GM21717 (cell line): ENCODE measurements around the gene PLEKHN1.
A peak's percentile ranks its signal among the peaks of the same experiment; 100 is the strongest.

Experiments used
- ATAC-seq: cut with Tn5 transposase; IDR thresholded peaks from one replicate; pipeline ENCODE4 v1.9.1; 2021; ENCODE audit warnings: mild to moderate bottlenecking, moderate library complexity; ENCODE audit not compliant: unreplicated experiment

Gene PLEKHN1

DNA sequence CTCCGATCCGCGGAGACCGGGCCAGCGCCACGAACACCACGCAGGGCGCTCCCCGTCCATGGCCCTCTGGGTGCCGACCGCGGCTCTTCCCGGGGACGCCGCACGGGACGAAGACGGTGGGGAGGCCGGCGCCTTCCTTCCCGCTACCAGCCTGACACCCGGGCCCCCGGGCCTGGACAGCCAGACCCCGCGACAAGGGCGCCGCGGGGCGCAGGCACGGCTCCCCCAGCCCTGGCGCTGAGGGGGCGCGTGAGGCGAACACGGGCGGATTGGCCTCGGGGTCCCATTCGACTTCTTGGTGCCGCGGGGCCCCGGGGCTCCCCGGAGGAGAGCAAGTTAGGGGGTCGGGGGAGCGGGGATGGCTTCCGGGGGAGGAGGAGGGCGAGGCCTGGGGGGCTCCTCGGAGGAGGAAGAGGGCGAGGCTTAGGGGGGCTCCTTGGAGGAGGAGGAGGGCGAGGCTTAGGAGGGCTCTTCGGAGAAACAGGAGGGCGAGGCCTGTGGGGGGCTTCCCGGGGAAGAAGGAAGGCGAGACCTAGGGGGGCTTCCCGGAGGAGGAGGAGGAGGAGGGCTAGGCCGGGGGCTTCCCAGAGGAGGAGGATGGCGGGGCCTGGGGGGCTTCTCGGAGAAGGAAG, 6.4 kb upstream of the PLEKHN1 start:
- no peak for ATAC-seq

- peak; percentile 51 for ATAC-seq
These were observed 5.7 kb upstream of the PLEKHN1 start, which contains the start of gene KLHL17 for GRCh38 chr1:960363-961131. Gene KLHL17, plus strand, starts transcription at chr1:960584. Its CDS starts 110 bp downstream, at chr1:960694.

DNA sequence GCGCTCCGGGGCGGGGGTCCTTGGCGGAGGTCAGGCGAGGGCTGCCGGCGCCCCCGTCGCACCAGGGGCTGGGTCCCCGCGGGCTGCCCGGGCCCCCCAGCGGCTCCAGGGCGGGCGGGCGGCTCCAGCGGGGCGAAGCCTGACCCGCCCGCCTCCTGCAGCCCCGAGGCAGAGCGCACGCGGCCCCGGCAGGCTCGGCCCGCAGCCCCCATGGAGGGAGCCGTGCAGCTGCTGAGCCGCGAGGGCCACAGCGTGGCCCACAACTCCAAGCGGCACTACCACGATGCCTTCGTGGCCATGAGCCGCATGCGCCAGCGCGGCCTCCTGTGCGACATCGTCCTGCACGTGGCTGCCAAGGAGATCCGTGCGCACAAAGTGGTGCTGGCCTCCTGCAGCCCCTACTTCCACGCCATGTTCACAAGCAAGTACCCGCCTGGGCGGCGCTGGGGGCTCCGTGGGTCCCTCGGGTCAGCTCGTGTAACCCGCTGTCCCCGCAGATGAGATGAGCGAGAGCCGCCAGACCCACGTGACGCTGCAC, 5.1 kb upstream of the PLEKHN1 start:
- ATAC-seq: no peak

DNA sequence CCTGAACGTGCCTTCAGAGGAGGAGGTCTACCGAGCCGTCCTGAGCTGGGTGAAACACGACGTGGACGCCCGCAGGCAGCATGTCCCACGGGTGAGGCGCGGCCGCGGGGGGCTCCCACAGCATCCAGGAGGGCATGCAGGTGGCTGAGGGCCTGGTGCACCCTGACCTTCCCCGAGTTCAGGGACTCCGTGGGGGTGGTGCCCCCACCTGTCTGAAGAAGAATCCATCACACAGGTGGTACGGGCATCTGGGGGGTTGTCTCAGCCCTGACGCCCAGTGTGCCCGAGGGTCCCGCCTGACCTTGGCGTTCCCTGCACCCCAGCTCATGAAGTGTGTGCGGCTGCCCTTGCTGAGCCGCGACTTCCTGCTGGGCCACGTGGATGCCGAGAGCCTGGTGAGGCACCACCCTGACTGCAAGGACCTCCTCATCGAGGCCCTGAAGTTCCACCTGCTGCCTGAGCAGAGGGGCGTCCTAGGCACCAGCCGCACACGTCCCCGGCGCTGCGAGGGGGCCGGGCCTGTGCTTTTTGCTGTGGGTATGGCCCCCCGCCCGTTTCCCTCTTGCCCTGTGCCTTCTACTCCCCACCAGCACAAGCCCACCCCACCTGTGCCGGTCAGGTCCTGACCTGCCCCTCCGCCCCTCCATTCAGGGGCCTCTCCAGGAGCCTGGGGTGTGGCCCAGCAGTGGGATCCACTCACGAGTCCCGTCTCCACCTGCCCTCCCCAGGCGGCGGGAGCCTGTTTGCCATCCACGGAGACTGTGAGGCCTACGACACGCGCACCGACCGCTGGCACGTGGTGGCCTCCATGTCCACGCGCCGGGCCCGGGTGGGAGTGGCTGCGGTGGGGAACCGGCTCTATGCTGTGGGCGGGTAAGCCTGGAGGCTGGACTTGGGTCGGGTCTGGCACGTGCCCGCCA, 3.6 kb upstream of the PLEKHN1 start:
- ATAC-seq: no peak

- ATAC-seq: no peak
These were observed 3.0 kb upstream of the PLEKHN1 start for GRCh38 chr1:963301-963651.

- no peak for ATAC-seq
These were observed 2.3 kb upstream of the PLEKHN1 start for GRCh38 chr1:963746-964525.

DNA sequence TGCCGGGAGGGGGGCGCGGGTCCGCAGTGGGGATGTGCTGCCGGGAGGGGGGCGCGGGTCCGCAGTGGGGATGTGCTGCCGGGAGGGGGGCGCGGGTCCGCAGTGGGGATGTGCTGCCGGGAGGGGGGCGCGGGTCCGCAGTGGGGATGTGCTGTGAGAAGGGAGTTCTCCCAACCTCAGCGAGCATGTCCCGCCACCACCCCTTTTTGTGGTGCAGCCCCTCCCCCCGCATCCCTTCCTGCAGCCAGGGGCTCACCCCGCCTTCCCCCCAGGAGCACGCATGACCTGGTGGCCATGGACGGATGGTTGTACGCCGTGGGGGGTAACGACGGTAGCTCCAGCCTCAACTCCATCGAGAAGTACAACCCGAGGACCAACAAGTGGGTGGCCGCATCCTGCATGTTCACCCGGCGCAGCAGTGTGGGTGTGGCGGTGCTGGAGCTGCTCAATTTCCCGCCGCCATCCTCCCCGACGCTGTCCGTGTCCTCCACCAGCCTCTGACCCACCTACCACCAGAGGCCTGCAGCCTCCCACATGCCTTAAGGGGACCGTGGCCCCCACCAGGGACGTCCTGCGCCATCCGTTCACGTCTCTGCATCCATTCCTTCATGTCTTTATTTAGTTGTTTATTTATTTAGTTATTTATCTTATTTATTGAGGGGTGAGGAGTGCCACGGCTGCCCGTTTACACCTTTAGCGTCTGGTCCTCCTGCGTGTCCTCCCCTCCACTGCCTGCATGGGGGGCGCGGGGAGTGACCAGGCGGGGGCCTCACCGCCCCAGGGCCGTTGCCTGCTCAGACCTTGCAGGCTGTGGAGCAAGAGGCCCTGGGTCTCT, 1.4 kb upstream of the PLEKHN1 start:
- no peak for ATAC-seq

- no peak for ATAC-seq
These were observed 652 bp upstream of the PLEKHN1 start for GRCh38 chr1:965526-966134.

- peak; percentile 51 for ATAC-seq
These were observed 520 bp downstream of the PLEKHN1 start for GRCh38 chr1:966704-967300.

DNA sequence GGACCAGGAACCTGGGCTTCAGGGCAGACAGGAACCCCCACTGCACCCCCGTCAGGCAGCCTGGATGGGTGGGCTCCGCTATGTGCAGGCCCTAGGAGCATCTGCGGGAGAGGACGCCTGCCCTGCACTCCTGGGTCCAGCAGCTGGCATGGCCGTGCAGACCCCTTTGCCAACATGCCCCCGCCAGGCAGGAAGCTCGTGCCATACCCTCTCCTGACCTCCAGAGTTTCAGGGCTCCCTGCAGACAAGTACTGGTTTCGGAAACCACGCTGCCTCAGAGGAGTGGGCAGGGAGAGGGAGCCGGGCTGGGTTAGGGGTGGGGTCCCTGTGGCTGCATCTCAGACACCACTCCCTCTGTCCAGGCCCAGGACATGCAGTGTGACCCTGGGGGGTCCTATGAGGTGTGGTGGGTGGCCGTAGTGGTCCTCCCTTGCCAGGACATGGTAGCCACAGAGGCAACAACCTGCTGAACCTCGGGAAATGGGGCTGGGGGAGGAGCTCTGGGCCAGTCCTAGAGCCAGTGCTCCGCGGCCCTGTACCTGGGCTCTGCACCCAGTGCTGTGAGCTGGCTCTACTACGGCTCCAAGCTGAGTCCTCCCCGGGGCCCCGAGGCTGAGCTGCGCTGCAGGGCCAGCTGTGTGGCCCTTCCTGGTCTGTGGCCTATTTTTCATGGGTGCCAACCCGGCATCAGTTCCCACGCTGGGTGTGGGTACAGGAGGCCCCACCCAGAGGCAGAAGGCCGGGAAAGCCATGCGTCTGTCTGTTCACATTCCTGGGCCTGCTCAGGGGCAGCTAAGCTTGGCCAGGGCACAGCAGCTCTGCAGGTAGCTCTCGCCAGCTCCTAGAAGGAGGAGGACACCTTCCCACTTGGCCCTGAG, 1.4 kb downstream of the PLEKHN1 start:
- ATAC-seq: no peak

DNA sequence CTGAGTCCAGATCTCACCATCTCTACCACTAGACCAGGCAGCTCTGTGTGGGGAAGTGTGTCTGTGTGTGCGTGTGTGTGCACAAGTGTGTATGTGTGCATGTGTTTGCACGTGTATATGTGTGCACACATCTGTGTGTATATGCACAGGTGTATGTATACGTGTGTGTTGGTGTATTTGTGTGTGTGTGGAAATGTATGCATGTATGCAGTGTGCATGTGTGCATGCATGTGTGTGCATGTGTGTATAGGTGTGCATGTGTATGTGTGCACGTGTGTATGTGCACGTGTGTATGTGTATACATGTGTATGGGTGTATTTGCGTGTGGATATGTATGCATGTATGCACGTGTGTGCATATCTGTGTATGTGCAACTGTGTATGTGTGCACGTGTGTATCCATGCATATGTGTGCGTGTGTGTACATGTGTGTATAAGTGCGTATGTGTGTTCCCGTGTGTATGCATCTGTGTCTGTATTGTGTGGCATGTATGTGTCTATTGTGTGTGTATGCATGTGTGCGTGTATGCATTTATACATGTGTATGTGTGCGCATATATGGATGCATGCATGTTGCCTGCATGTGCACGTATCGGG, 3.1 kb downstream of the PLEKHN1 start:
- no peak for ATAC-seq

GRCh38 chr1:970242-970972, 4.1 kb downstream of the PLEKHN1 start:
- no peak for ATAC-seq

DNA sequence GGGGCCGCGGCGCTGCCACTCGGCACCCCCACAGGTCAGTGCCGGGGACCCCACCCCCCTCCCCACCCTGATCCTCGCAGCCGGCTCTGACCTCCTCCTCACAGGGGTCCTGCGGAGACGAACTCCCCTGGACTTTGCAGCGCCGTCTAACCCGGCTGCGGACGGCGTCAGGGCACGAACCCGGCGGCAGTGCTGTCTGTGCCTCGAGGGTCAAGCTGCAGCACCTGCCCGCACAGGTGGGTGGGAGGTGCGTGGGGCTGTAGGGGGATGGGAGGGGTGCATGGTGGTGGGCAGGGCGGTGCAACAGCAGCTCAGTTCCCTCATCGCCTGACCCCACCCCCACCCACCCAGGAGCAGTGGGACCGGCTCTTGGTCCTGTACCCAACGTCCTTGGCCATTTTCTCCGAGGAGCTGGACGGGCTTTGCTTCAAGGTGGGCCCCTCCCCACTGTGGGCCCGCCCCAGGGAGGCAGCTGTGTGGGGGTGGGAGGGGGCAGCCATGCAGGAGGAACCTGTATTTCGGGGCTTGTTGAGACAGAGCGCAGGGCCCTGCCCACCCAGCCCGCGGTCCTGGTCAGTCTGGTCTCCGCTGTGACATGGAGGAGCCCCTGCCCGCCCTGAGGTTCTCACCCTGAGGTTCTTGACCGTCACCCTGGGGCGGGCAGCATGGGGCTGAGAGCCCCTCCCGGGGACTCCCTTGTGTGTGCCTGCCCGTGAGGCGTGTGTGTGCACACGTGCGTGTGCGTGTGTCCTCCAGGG, 4.9 kb downstream of the PLEKHN1 start:
- no peak for ATAC-seq

GRCh38 chr1:971751-972506, 5.6 kb downstream of the PLEKHN1 start:
- ATAC-seq: no peak

DNA sequence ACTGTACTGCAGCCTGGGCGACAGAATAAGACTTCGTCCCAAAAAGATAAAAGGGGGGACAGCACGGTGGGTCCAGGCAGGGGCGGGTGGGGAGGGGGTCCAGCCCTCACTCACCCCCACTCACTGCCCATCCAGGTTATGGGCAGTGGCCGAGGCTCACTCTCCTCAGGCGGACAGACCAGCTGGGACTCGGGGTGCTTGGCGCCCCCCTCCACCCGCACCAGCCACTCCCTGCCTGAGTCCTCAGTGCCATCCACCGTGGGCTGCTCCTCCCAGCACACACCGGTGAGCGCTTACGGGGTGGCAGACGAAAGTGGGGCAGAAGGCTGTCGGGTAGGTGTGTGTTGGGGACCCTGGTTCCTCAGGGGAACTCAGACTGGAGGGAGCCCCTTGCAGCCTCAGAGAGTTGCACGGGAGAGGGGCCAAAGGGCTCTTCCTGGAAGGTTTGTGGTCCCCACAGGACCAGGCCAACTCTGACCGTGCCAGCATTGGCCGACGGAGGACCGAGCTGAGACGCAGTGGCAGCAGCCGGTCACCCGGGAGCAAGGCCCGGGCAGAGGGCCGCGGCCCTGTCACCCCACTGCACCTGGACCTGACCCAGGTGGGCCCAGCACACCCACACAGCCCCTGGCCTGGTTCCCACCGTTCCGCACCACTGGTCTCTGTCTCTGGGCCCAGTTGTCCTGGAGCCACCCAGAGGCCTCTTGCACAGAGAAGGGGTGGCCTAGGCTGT, 6.6 kb downstream of the PLEKHN1 start:
- no peak for ATAC-seq
